GM23248 (cell line): ENCODE data around the gene CDCA7L.

Experiments used
- EZH2 ChIP-seq: fragments of 200-600 bp; sonication (generic); IDR thresholded peaks from 2 replicates; pipeline ENCODE4 v1.6.1; 2018; ENCODE audit warnings: antibody characterized with exemption, mild to moderate bottlenecking; ENCODE audit not compliant: insufficient read depth, poor library complexity, severe bottlenecking
- EZH2phosphoT487 ChIP-seq: fragments of 200-600 bp; sonication (generic); IDR thresholded peaks from 2 replicates; pipeline ENCODE4 v1.6.1; 2018; ENCODE audit warnings: antibody characterized with exemption, moderate library complexity, mild to moderate bottlenecking, low read depth; ENCODE audit not compliant: insufficient read depth

GRCh38 chr7:21886396-21886795, 59.3 kb downstream of the CDCA7L start:
- TF ChIP-seq EZH2phosphoT487 (no peak), EZH2 (no peak)
